Smooth muscle cell (in vitro differentiated cells): ENCODE data around the gene ZBTB26. TPM values are rescaled to one million over a fixed set of nuclear protein-coding genes. Genes with fewer than 3 reads are reported as not detected.
A peak's percentile ranks its signal among the peaks of the same experiment; 100 is the strongest.

ENCODE experiments used
- DNase-seq: peaks from one replicate; lab custom pipeline; 2025; ENCODE audit not compliant: unreplicated experiment; lab: John Stamatoyannopoulos, UW
- H2AFZ ChIP-seq: fragments of 200-600 bp; sonication (generic); 2 replicates; pipeline ENCODE4 v1.6.0; 2016; ENCODE audit warnings: antibody characterized with exemption, low read depth, mild to moderate bottlenecking
- H3F3A ChIP-seq: fragments of 200-600 bp; sonication (generic); 2 replicates; pipeline ENCODE4 v1.6.0; 2017; ENCODE audit warnings: antibody characterized with exemption, low read depth
- H3K27ac ChIP-seq: fragments of 200-600 bp; sonication (generic); 2 replicates; pipeline ENCODE4 v1.5.1; 2016; ENCODE audit warnings: low read depth, mild to moderate bottlenecking
- H3K27me3 ChIP-seq: fragments of 200-600 bp; sonication (generic); 2 replicates; pipeline ENCODE4 v1.6.1; 2016; ENCODE audit warnings: low read depth, mild to moderate bottlenecking
- H3K36me3 ChIP-seq: fragments of 200-600 bp; sonication (generic); 2 replicates; pipeline ENCODE4 v1.5.1; 2016; ENCODE audit warnings: low read depth
- H3K4me1 ChIP-seq: fragments of 200-600 bp; sonication (generic); 2 replicates; pipeline ENCODE4 v1.5.1; 2016; ENCODE audit warnings: low read depth
- H3K4me2 ChIP-seq: fragments of 200-600 bp; sonication (generic); 2 replicates; pipeline ENCODE4 v1.6.0; 2016; ENCODE audit warnings: mild to moderate bottlenecking
- H3K4me3 ChIP-seq: fragments of 200-600 bp; sonication (generic); 2 replicates; pipeline ENCODE4 v1.5.1; 2016; ENCODE audit warnings: mild to moderate bottlenecking
- H3K79me2 ChIP-seq: fragments of 200-600 bp; sonication (generic); 2 replicates; pipeline ENCODE4 v1.6.0; 2016; ENCODE audit warnings: low read depth, mild to moderate bottlenecking
- H3K9ac ChIP-seq: fragments of 200-600 bp; sonication (generic); 2 replicates; pipeline ENCODE4 v1.6.0; 2016; ENCODE audit warnings: low read depth
- H3K9me3 ChIP-seq: fragments of 200-600 bp; sonication (generic); replicated peaks from 2 replicates; pipeline ENCODE4 v1.5.1; 2016; ENCODE audit warnings: low read depth
- H4K20me1 ChIP-seq: fragments of 200-600 bp; sonication (generic); 2 replicates; pipeline ENCODE4 v1.6.0; 2016; ENCODE audit warnings: low read depth
- CTCF ChIP-seq: fragments of 200-600 bp; sonication (generic); IDR thresholded peaks from 2 replicates; pipeline ENCODE4 v1.5.1; 2017; ENCODE audit warnings: borderline replicate concordance, mild to moderate bottlenecking, antibody characterized with exemption; ENCODE audit not compliant: insufficient read depth, poor library complexity, severe bottlenecking
- WGBS: methylation state at CpG from one replicate; pipeline ENCODE4 v1.1.7; 2016; ENCODE audit warnings: low lambda C conversion rate; 5-methylcytosine and 5-hydroxymethylcytosine counted together
- polyA plus RNA-seq: library from polyadenylated mRNA; unstranded; fragments of >200 nt; fragmentation: Nextera tagmentation; extraction: Ambion mirVana; gene quantifications from 2 replicates; pipeline ENCODE4 v1.2.1, GENCODE V29; 2016
- total RNA-seq: library from RNA; depleted of rRNA; stranded (reverse); fragments of >200 nt; gene quantifications from 2 replicates; pipeline ENCODE4 v1.2.3, GENCODE V29; 2014

Gene ZBTB26
- total and polyA plus RNA-seq, 2 experiments from 2014 or later = 0.74 to 4.0 TPM

- DNase-seq = no peak
- peak overlapping the region; percentile 69 for H3K27ac ChIP-seq
- H3K9ac ChIP-seq = peak overlapping the region; percentile 89
- no peaks in the 10 kb centered on the region for H3K36me3 ChIP-seq
- peak overlapping the region; percentile 95 for H2AFZ ChIP-seq
- TF ChIP-seq CTCF = no peak
- H3K27me3 ChIP-seq = no peaks in the 10 kb centered on the region
- no peaks in the 10 kb centered on the region for H3F3A ChIP-seq
- WGBS = 39% methylated on average over 9 of the region's 10 CpGs
- peaks cover 92% of the 10 kb centered on the region for H3K79me2 ChIP-seq
- peak overlapping the region; percentile 97 for H3K4me2 ChIP-seq
- peaks cover 9% of the 10 kb centered on the region for H4K20me1 ChIP-seq
- peak overlapping the region; percentile 95 for H3K4me3 ChIP-seq
- H3K4me1 ChIP-seq = peaks cover 19% of the 10 kb centered on the region
- no peaks in the 10 kb centered on the region for H3K9me3 ChIP-seq
Observed at GRCh38 chr9:122930541-122931225, 629 bp downstream of the ZBTB26 start.

DNA sequence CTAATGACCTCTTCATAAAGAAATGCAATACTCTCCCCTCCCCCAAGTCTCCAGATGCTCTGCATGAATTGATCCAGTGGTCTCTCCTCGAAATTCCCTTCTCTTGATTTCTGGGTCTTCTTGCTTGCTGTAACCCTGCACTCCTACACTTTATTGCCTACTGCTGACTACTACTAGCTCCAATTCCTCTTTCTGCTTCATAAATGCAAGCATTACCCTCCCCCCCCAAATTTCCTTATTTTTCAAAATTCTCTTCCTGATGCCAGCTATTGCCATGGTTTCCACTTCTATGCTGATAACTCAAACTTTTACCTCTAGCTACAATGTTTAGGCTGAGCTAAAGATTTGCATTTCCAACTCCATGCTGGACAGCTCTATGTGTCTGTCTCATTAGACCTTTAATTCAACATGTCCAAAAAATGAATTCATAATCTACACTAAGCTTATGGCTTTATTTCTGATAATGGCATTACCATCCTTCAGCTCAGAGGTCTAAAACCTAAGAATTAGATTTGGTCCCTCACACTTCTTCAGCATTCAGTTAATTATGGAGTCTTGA is 1.4 kb downstream of the ZBTB26 start:
- H3K36me3 ChIP-seq = no peaks in the 10 kb centered on the region
- no peak overlapping the region for H2AFZ ChIP-seq
- WGBS = 96% methylated on average over 1 of the region's 1 CpG
- H3K9ac ChIP-seq = no peak overlapping the region
- TF ChIP-seq CTCF = no peak
- peak overlapping the region; percentile 95 for H3K4me3 ChIP-seq
- H3K27ac ChIP-seq = no peak overlapping the region
- peak overlapping the region; percentile 97 for H3K4me2 ChIP-seq
- peaks cover 90% of the 10 kb centered on the region for H3K79me2 ChIP-seq
- DNase-seq = no peak
- H4K20me1 ChIP-seq = peaks cover 16% of the 10 kb centered on the region
- no peaks in the 10 kb centered on the region for H3F3A ChIP-seq
- H3K27me3 ChIP-seq = no peaks in the 10 kb centered on the region
- H3K4me1 ChIP-seq = peaks cover 19% of the 10 kb centered on the region
- no peaks in the 10 kb centered on the region for H3K9me3 ChIP-seq

GRCh38 chr9:122923947-122924346 is 7.4 kb downstream of the ZBTB26 start:
- no peak overlapping the region for H3K4me3 ChIP-seq
- no peak for TF ChIP-seq CTCF
- no peaks in the 10 kb centered on the region for H3K36me3 ChIP-seq
- H3K4me2 ChIP-seq = no peak overlapping the region
- 87% methylated on average over 3 of the region's 3 CpGs for WGBS
- H4K20me1 ChIP-seq = peaks cover 37% of the 10 kb centered on the region
- H3F3A ChIP-seq = no peaks in the 10 kb centered on the region
- no peak for DNase-seq
- no peak overlapping the region for H3K27ac ChIP-seq
- H3K4me1 ChIP-seq = no peaks in the 10 kb centered on the region
- no peak overlapping the region for H2AFZ ChIP-seq
- peaks cover 69% of the 10 kb centered on the region for H3K79me2 ChIP-seq
- no peak overlapping the region for H3K9ac ChIP-seq
- H3K9me3 ChIP-seq = no peaks in the 10 kb centered on the region
- H3K27me3 ChIP-seq = no peaks in the 10 kb centered on the region
